GM23338 (cell line): ENCODE results near the gene POLR3A. TPM values are rescaled to one million over a fixed set of nuclear protein-coding genes. Genes with fewer than 3 reads are reported as not detected.

Source experiments
- ATAC-seq: fragments of 200-7000 bp; cut with Tn5 transposase; 3 replicates; pipeline ENCODE4 v1.9.1; 2020
- DNase-seq: peaks from one replicate; pipeline ENCODE4 v3.0.0-alpha.2; 2015; ENCODE audit warnings: low spot score
- H2AFZ ChIP-seq: fragments of 200-600 bp; sonication (generic); 2 replicates; pipeline ENCODE4 v1.8.0; 2016; ENCODE audit warnings: antibody characterized with exemption, mild to moderate bottlenecking, moderate library complexity
- H3F3A ChIP-seq: fragments of 200-600 bp; sonication (generic); replicated peaks from 2 replicates; pipeline ENCODE4 v1.8.0; 2017; ENCODE audit warnings: antibody characterized with exemption, mixed run types, low read depth
- H3K27ac ChIP-seq: fragments of 200-600 bp; sonication (generic); 2 replicates; pipeline ENCODE4 v1.6.1; 2016; ENCODE audit warnings: low read depth
- H3K27me3 ChIP-seq: fragments of 200-600 bp; sonication (generic); 2 replicates; pipeline ENCODE4 v1.8.0; 2016; ENCODE audit warnings: mild to moderate bottlenecking, mixed run types, moderate library complexity; ENCODE audit not compliant: insufficient read depth
- H3K36me3 ChIP-seq: fragments of 200-600 bp; sonication (generic); 2 replicates; pipeline ENCODE4 v1.8.0; 2016; ENCODE audit warnings: mild to moderate bottlenecking; ENCODE audit not compliant: insufficient read depth
- H3K4me1 ChIP-seq: fragments of 200-600 bp; sonication (generic); 2 replicates; pipeline ENCODE4 v1.8.0; 2016; ENCODE audit warnings: mild to moderate bottlenecking, moderate library complexity; ENCODE audit not compliant: insufficient read depth
- H3K4me2 ChIP-seq: fragments of 200-600 bp; sonication (generic); 2 replicates; pipeline ENCODE4 v1.7.1; 2017; ENCODE audit warnings: mixed run types
- H3K4me3 ChIP-seq: fragments of 200-600 bp; sonication (generic); 2 replicates; pipeline ENCODE4 v1.6.1; 2016; ENCODE audit warnings: mixed run types
- H3K79me2 ChIP-seq: fragments of 200-600 bp; sonication (generic); replicated peaks from 2 replicates; pipeline ENCODE4 v1.8.0; 2017; ENCODE audit warnings: mild to moderate bottlenecking; ENCODE audit not compliant: insufficient read depth
- H3K9me2 ChIP-seq: fragments of 200-600 bp; sonication (generic); 2 replicates; pipeline ENCODE4 v1.8.0; 2017; ENCODE audit not compliant: insufficient read depth
- H4K20me1 ChIP-seq: fragments of 200-600 bp; sonication (generic); replicated peaks from 2 replicates; pipeline ENCODE4 v1.8.0; 2017; ENCODE audit warnings: mild to moderate bottlenecking; ENCODE audit not compliant: insufficient read depth
- H3K27ac Mint-ChIP-seq: 2 replicates; pipeline ENCODE4 v1.8.0; 2020; ENCODE audit warnings: inconsistent platforms, mild to moderate bottlenecking, moderate library complexity, mixed read lengths
- H3K27me3 Mint-ChIP-seq: 3 replicates; pipeline ENCODE4 v1.8.0; 2022; ENCODE audit warnings: low read depth, mild to moderate bottlenecking, moderate library complexity, mixed read lengths, inconsistent platforms; ENCODE audit not compliant: insufficient read depth, poor library complexity
- H3K36me3 Mint-ChIP-seq: 3 replicates; pipeline ENCODE4 v1.8.0; 2021; ENCODE audit warnings: low read depth, mild to moderate bottlenecking, inconsistent platforms, moderate library complexity, mixed read lengths
- H3K4me1 Mint-ChIP-seq: 3 replicates; pipeline ENCODE4 v1.8.0; 2020; ENCODE audit warnings: mild to moderate bottlenecking, inconsistent platforms, mixed read lengths
- H3K4me3 Mint-ChIP-seq: 3 replicates; pipeline ENCODE4 v1.8.0; 2021; ENCODE audit warnings: moderate library complexity, mild to moderate bottlenecking, inconsistent platforms, mixed read lengths
- H3K9me3 Mint-ChIP-seq: 3 replicates; pipeline ENCODE4 v1.8.0; 2020; ENCODE audit warnings: moderate library complexity, mild to moderate bottlenecking, inconsistent platforms, mixed read lengths
- CREB1 ChIP-seq: fragments of 250-450 bp; sonication (Bioruptor Pico); IDR thresholded peaks from 2 replicates; pipeline ENCODE4 v1.5.0; 2020; ENCODE audit warnings: low read depth, mild to moderate bottlenecking, moderate library complexity
- ETS1 ChIP-seq: IDR thresholded peaks from 2 replicates; pipeline ENCODE4 v1.6.1; 2016; ENCODE audit warnings: antibody characterized with exemption
- EZH2 ChIP-seq: fragments of 200-600 bp; sonication (generic); IDR thresholded peaks from one replicate; pipeline ENCODE4 v1.8.0; 2017; ENCODE audit warnings: antibody characterized with exemption, mild to moderate bottlenecking, low read depth; ENCODE audit not compliant: unreplicated experiment
- EZH2phosphoT487 ChIP-seq: fragments of 200-600 bp; sonication (generic); IDR thresholded peaks from one replicate; pipeline ENCODE4 v1.8.1; 2018; ENCODE audit warnings: antibody characterized with exemption; ENCODE audit not compliant: unreplicated experiment
- NANOG ChIP-seq: IDR thresholded peaks from 2 replicates; pipeline ENCODE4 v1.6.1; 2016; ENCODE audit warnings: antibody characterized with exemption, borderline replicate concordance
- REST ChIP-seq: IDR thresholded peaks from one replicate; pipeline ENCODE4 v1.6.1; 2018; ENCODE audit warnings: antibody characterized with exemption; ENCODE audit not compliant: unreplicated experiment
- ZNF114 ChIP-seq: fragments of 250-450 bp; sonication (Bioruptor Pico); IDR thresholded peaks from 2 replicates; pipeline ENCODE4 v1.5.0; 2020; ENCODE audit warnings: mild to moderate bottlenecking, moderate library complexity
- ZNF331 ChIP-seq: fragments of 250-450 bp; sonication (Bioruptor Pico); IDR thresholded peaks from 2 replicates; pipeline ENCODE4 v1.5.0; 2020; ENCODE audit warnings: low read depth, mild to moderate bottlenecking, moderate library complexity
- polyA plus RNA-seq: library from polyadenylated mRNA; unstranded; fragments of >200 nt; fragmentation: Nextera tagmentation; extraction: Ambion mirVana; gene quantifications from 2 replicates; pipeline ENCODE4 v1.2.1, GENCODE V29; 2016
- total RNA-seq: library from RNA; depleted of rRNA; stranded (reverse); fragments of >200 nt; shearing (Covaris generic); gene quantifications from 2 replicates; pipeline ENCODE4 v1.2.3, GENCODE V29; 2014
- TF ChIP-seq, protein P1 (sequence below), 2 experiments: fragments of 200-600 bp in 1 of 2; sonication (generic) in 1 of 2; conservative IDR thresholded peaks; 2 replicates each; pipeline versions ENCODE4 v1.5.1 to v1.6.1; 2016 to 2017; ENCODE audit warnings: antibody characterized with exemption in 2 of 2, low read depth in 2 of 2, mild to moderate bottlenecking in 2 of 2, moderate library complexity in 1 of 2

The POLR3A gene
- total and polyA plus RNA-seq, 2 experiments from 2014 or later, result 11.6 to 35.5 TPM

GRCh38 chr10:77925795-77926565 is 103.3 kb downstream of the POLR3A start (continued):
- TF ChIP-seq REST (no peak), ZNF331 (CRISPR knock-in tag) (no peak)

- Mint-ChIP-seq H3K4me3 (peak overlapping the region; percentile 71), H3K9me3 (no peaks in the 10 kb centered on the region; the same call in 2 of the 3 replicates), H3K27ac (no peak overlapping the region; the same call in 1 of the 2 replicates), H3K4me1 (peaks cover 45% of the 10 kb centered on the region), H3K27me3 (peaks cover 13% of the 10 kb centered on the region), H3K36me3 (peaks cover 8% of the 10 kb centered on the region)
- Histone ChIP-seq H3K4me2 (peak overlapping the region; percentile 92), H3K79me2 (peaks cover 55% of the 10 kb centered on the region), H3K4me3 (peak overlapping the region; percentile 76), H3K27me3 (peaks cover 9% of the 10 kb centered on the region), H3K4me1 (peaks cover 40% of the 10 kb centered on the region), H3F3A (peaks cover 14% of the 10 kb centered on the region), H3K9me2 (no peaks in the 10 kb centered on the region), H3K27ac (no peak overlapping the region), H3K36me3 (no peaks in the 10 kb centered on the region), H4K20me1 (peaks cover 5% of the 10 kb centered on the region; the same call in 1 of the 2 replicates), H2AFZ (peak overlapping the region; percentile 83)
- ATAC-seq (no peak; the same call in 2 of the 3 replicates), DNase-seq (peak; percentile 33)
- TF ChIP-seq REST, result no peak
- no peak for TF ChIP-seq ZNF331 (CRISPR knock-in tag)
- TF ChIP-seq, protein P1, sequence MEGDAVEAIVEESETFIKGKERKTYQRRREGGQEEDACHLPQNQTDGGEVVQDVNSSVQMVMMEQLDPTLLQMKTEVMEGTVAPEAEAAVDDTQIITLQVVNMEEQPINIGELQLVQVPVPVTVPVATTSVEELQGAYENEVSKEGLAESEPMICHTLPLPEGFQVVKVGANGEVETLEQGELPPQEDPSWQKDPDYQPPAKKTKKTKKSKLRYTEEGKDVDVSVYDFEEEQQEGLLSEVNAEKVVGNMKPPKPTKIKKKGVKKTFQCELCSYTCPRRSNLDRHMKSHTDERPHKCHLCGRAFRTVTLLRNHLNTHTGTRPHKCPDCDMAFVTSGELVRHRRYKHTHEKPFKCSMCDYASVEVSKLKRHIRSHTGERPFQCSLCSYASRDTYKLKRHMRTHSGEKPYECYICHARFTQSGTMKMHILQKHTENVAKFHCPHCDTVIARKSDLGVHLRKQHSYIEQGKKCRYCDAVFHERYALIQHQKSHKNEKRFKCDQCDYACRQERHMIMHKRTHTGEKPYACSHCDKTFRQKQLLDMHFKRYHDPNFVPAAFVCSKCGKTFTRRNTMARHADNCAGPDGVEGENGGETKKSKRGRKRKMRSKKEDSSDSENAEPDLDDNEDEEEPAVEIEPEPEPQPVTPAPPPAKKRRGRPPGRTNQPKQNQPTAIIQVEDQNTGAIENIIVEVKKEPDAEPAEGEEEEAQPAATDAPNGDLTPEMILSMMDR (conservative IDR thresholded peaks at IDR 0.05; ENCODE audit: low read depth in 2 of 2), result no peak
- TF ChIP-seq EZH2, result no peak
- TF ChIP-seq CREB1 (CRISPR knock-in tag), result no peak
- TF ChIP-seq NANOG, result no peak
- no peak for TF ChIP-seq ZNF114 (CRISPR knock-in tag)
- TF ChIP-seq ETS1, result no peak
- no peak for TF ChIP-seq EZH2phosphoT487
Measured at GRCh38 chr10:77925410-77925794, 103.9 kb downstream of the POLR3A start.
